Neural progenitor cell (in vitro differentiated cells): ENCODE data around the gene CCDC141.

Experiments
- CTCF ChIP-seq: fragments of 200-600 bp; sonication (generic); IDR thresholded peaks from 2 replicates; pipeline ENCODE4 v1.5.1; 2017; ENCODE audit warnings: antibody characterized with exemption, mild to moderate bottlenecking
- EZH2 ChIP-seq: fragments of 200-600 bp; sonication (generic); IDR thresholded peaks from 2 replicates; pipeline ENCODE4 v1.6.1; 2017; ENCODE audit warnings: antibody characterized with exemption, mild to moderate bottlenecking, moderate library complexity

GRCh38 chr2:178993788-178994187 lies 56.1 kb downstream of the CCDC141 start:
- TF ChIP-seq CTCF: no peak
- no peak for TF ChIP-seq EZH2
